GM12878 (cell line): ENCODE data around the gene PCYOX1L.

Source experiments
- CTCF ChIP-seq, 3 experiments: IDR thresholded peaks in 2 of 3; conservative IDR thresholded peaks in 1 of 3; 2 replicates each; pipeline ENCODE4 v1.5.1; 2011; ENCODE audit warnings: low read depth in 3 of 3, low read length in 3 of 3, mild to moderate bottlenecking in 3 of 3, control low read depth in 2 of 3, moderate library complexity in 2 of 3, inconsistent platforms in 1 of 3, mixed read lengths in 1 of 3; ENCODE audit not compliant: control insufficient read depth in 2 of 3, insufficient read depth in 1 of 3; ENCODE audit errors: extremely low read depth in 1 of 3
- EGR1 ChIP-seq, 2 experiments: IDR thresholded peaks; 1 replicate in 1 of 2; 2 replicates in 1 of 2; pipeline ENCODE4 v1.6.1; 2011 to 2012; ENCODE audit warnings: low read depth in 2 of 2, low read length in 2 of 2, borderline replicate concordance in 1 of 2, mild to moderate bottlenecking in 1 of 2, moderate library complexity in 1 of 2
- MEF2B ChIP-seq: fragments of 450-650 bp; IDR thresholded peaks from 2 replicates; pipeline ENCODE4 v1.6.1; 2018; ENCODE audit warnings: mild to moderate bottlenecking, moderate library complexity; ENCODE audit not compliant: partially characterized antibody, poor library complexity, severe bottlenecking
- POLR2AphosphoS5 ChIP-seq: IDR thresholded peaks from 2 replicates; pipeline ENCODE4 v1.6.1; 2011; ENCODE audit warnings: mild to moderate bottlenecking, low read length, inconsistent platforms

- TF ChIP-seq CTCF (IDR thresholded peaks at IDR 0.05 in 2 of 3, conservative IDR thresholded peaks at IDR 0.05 in 1 of 3; ENCODE audit: control insufficient read depth in 2 of 3, extremely low read depth in 1 of 3, insufficient read depth in 1 of 3, low read depth in 3 of 3, low read length in 3 of 3) (no peak), POLR2AphosphoS5 (no peak), MEF2B (no peak), EGR1 (IDR thresholded peaks at IDR 0.05; ENCODE audit: borderline replicate concordance in 1 of 2, low read depth in 2 of 2, low read length in 2 of 2) (no peak)
These were observed 34.9 kb downstream of the PCYOX1L start for GRCh38 chr5:149392718-149393117.
